Activated CD4-positive, alpha-beta T cell treated with anti-CD3 and anti-CD28 coated beads for 36 hours (primary cell): ENCODE results near the gene TBC1D20. TPM values are rescaled to one million over a fixed set of nuclear protein-coding genes. Genes with fewer than 3 reads are reported as not detected.

Experiments used
- ATAC-seq: fragments of 200-7000 bp; cut with Tn5 transposase; one replicate; pipeline ENCODE4 v1.10.0; 2021; ENCODE audit warnings: mild to moderate bottlenecking, moderate library complexity
- CTCF ChIA-PET: fragments of 350-600 bp; sonication (Branson Sonifier 250); formaldehyde crosslinking; loops from one replicate; lab custom pipeline; 2021; ENCODE audit warnings: antibody characterized with exemption; lab: Charles Lee
- POLR2A ChIA-PET: fragments of 350-600 bp; sonication (Branson Sonifier 250); formaldehyde crosslinking; loops from one replicate; lab custom pipeline; 2021; ENCODE audit warnings: antibody characterized with exemption, inconsistent platforms; lab: Charles Lee
- DNase-seq: peaks from one replicate; pipeline ENCODE4 v3.0.0-alpha.2; 2020
- H3K27ac Mint-ChIP-seq: one replicate; pipeline ENCODE4 v1.8.0; 2021; ENCODE audit warnings: mixed read lengths
- H3K27me3 Mint-ChIP-seq: one replicate; pipeline ENCODE4 v1.8.0; 2021; ENCODE audit warnings: mixed read lengths
- H3K36me3 Mint-ChIP-seq: one replicate; pipeline ENCODE4 v1.8.0; 2021; ENCODE audit warnings: low read depth, mixed read lengths
- H3K4me1 Mint-ChIP-seq: one replicate; pipeline ENCODE4 v1.8.0; 2021; ENCODE audit warnings: mixed read lengths
- H3K4me3 Mint-ChIP-seq: one replicate; pipeline ENCODE4 v1.8.0; 2021; ENCODE audit warnings: mild to moderate bottlenecking, moderate library complexity, mixed read lengths
- H3K9me3 Mint-ChIP-seq: one replicate; pipeline ENCODE4 v1.8.0; 2021; ENCODE audit warnings: low read depth, mixed read lengths
- intact Hi-C, 2 experiments: fragments of 100-400 bp; cut with DNase I in 1 of 2; cut with micrococcal nuclease in 1 of 2; formaldehyde crosslinking; loops; one replicate each; pipeline versions ENCODE4 v1.14.2 to v1.15.1; 2022 to 2024; cut with DNase I, micrococcal nuclease
- total RNA-seq, 2 experiments: library from RNA; stranded (reverse); gene quantifications; one replicate each; pipeline ENCODE4 v1.2.3, GENCODE V29; 2021

Gene TBC1D20
- total RNA-seq, 2 experiments from 2014 or later, result 20.9 to 25.2 TPM

- Mint-ChIP-seq H3K4me1 (peaks cover 16% of the 10 kb centered on the region), H3K9me3 (no peaks in the 10 kb centered on the region), H3K27me3 (no peaks in the 10 kb centered on the region), H3K27ac (peak overlapping the region; percentile 34), H3K4me3 (no peak overlapping the region), H3K36me3 (peaks cover 23% of the 10 kb centered on the region)
- ChIA-PET POLR2A (no interaction called here), CTCF (interaction anchor here (0.7 kb wide), 1 partner anchor 11 kb away, joined by 3 read pairs; no protein-coding TSS in a partner anchor)
- ATAC-seq, result no peak
- intact Hi-C loops, result no loop called here
- no peak for DNase-seq
Measured at GRCh38 chr20:474581-474980, 12.2 kb upstream of the TBC1D20 start.

- no peak for ATAC-seq
- peaks cover 4% of the 10 kb centered on the region for H3K9me3 Mint-ChIP-seq
- no peak for DNase-seq
- H3K36me3 Mint-ChIP-seq, result peaks cover 11% of the 10 kb centered on the region
- no peaks in the 10 kb centered on the region for H3K27me3 Mint-ChIP-seq
- H3K4me3 Mint-ChIP-seq, result no peak overlapping the region
- H3K4me1 Mint-ChIP-seq, result peaks cover 9% of the 10 kb centered on the region
- H3K27ac Mint-ChIP-seq, result no peak overlapping the region
- intact Hi-C loops, result no loop called here
- POLR2A ChIA-PET, result no interaction called here
- CTCF ChIA-PET, result interaction anchor here (1.4 to 1.5 kb wide), 2 partner anchors 10 to 110 kb away, joined by 3 to 4 read pairs; no protein-coding TSS in a partner anchor
Measured at GRCh38 chr20:472889-473292, 10.6 kb upstream of the TBC1D20 start.

GRCh38 chr20:472137-472846, 10.0 kb upstream of the TBC1D20 start:
- POLR2A ChIA-PET, result no interaction called here
- no peak for ATAC-seq
- Mint-ChIP-seq H3K27me3 (no peaks in the 10 kb centered on the region), H3K4me1 (peaks cover 9% of the 10 kb centered on the region), H3K4me3 (no peak overlapping the region), H3K36me3 (peaks cover 9% of the 10 kb centered on the region), H3K27ac (no peak overlapping the region), H3K9me3 (peaks cover 8% of the 10 kb centered on the region)
- DNase-seq, result no peak
- intact Hi-C loops, result no loop called here
- CTCF ChIA-PET, result interaction anchor here (1.4 to 1.5 kb wide), 2 partner anchors 11 to 110 kb away, joined by 3 to 4 read pairs; no protein-coding TSS in a partner anchor

GRCh38 chr20:469746-470490, 7.6 kb upstream of the TBC1D20 start:
- H3K9me3 Mint-ChIP-seq, result peaks cover 9% of the 10 kb centered on the region
- ChIA-PET CTCF (interaction anchor here (0.6 kb wide), 1 partner anchor 27 kb away, joined by 3 read pairs; no protein-coding TSS in a partner anchor), POLR2A (no interaction called here)
- DNase-seq (no peak), ATAC-seq (no peak)
- intact Hi-C loops, result no loop called here
- no peak overlapping the region for H3K27ac Mint-ChIP-seq
- no peaks in the 10 kb centered on the region for H3K27me3 Mint-ChIP-seq
- no peak overlapping the region for H3K4me3 Mint-ChIP-seq
- H3K36me3 Mint-ChIP-seq, result peaks cover 5% of the 10 kb centered on the region
- H3K4me1 Mint-ChIP-seq, result peaks cover 4% of the 10 kb centered on the region

GRCh38 chr20:467755-468154, 5.4 kb upstream of the TBC1D20 start:
- CTCF ChIA-PET, result interaction anchor here (0.7 kb wide), 1 partner anchor 121 kb away, joined by 3 read pairs; no protein-coding TSS in a partner anchor
- DNase-seq, result no peak
- POLR2A ChIA-PET, result no interaction called here

GRCh38 chr20:461254-462198, 807 bp downstream of the TBC1D20 start:
- H3K27me3 Mint-ChIP-seq, result no peaks in the 10 kb centered on the region
- H3K36me3 Mint-ChIP-seq, result peaks cover 17% of the 10 kb centered on the region
- CTCF ChIA-PET, result interaction anchor here (0.6 to 1.4 kb wide), 6 partner anchors 17 to 109 kb away, joined by 3 to 4 read pairs (median 3); partner anchors contain the start of gene RBCK1
- peak overlapping the region; percentile 95 for H3K4me3 Mint-ChIP-seq
- POLR2A ChIA-PET, result no interaction called here
- peaks cover 45% of the 10 kb centered on the region for H3K4me1 Mint-ChIP-seq
- intact Hi-C loops, result loop anchor here (1.0 to 2.0 kb wide), 9 partner anchors 17 to 192 kb away; partner anchors contain the start of genes RBCK1 (in 2 of the 2), CSNK2A1 (in 1 of the 2), SOX12 (in 1 of the 2) and SRXN1 (in 1 of the 2)
- DNase-seq (peak; percentile 72), ATAC-seq (peak; percentile 37)
- H3K9me3 Mint-ChIP-seq, result no peaks in the 10 kb centered on the region
- H3K27ac Mint-ChIP-seq, result peak overlapping the region; percentile 89

More at GRCh38 chr20:467755-468154, 5.4 kb upstream of the TBC1D20 start:
- no peak for ATAC-seq
- Mint-ChIP-seq H3K36me3 (no peaks in the 10 kb centered on the region), H3K9me3 (peaks cover 9% of the 10 kb centered on the region), H3K4me3 (no peak overlapping the region), H3K27me3 (no peaks in the 10 kb centered on the region), H3K27ac (no peak overlapping the region), H3K4me1 (peaks cover 6% of the 10 kb centered on the region)
- intact Hi-C loops, result no loop called here

GRCh38 chr20:460707-461106, 1.6 kb downstream of the TBC1D20 start:
- peak overlapping the region; percentile 33 for H3K27ac Mint-ChIP-seq
- no peaks in the 10 kb centered on the region for H3K27me3 Mint-ChIP-seq
- H3K4me3 Mint-ChIP-seq, result peak overlapping the region; percentile 95
- DNase-seq, result no peak
- no peak for ATAC-seq
- POLR2A ChIA-PET, result no interaction called here
- no peaks in the 10 kb centered on the region for H3K9me3 Mint-ChIP-seq
- H3K36me3 Mint-ChIP-seq, result peaks cover 18% of the 10 kb centered on the region
- intact Hi-C loops, result no loop called here
- peaks cover 49% of the 10 kb centered on the region for H3K4me1 Mint-ChIP-seq
- CTCF ChIA-PET, result interaction anchor here (0.6 to 1.5 kb wide), 3 partner anchors 16 to 108 kb away, joined by 3 to 6 read pairs (median 3); no protein-coding TSS in a partner anchor

GRCh38 chr20:460180-460579, 2.2 kb downstream of the TBC1D20 start:
- H3K9me3 Mint-ChIP-seq, result no peaks in the 10 kb centered on the region
- H3K4me3 Mint-ChIP-seq, result peak overlapping the region; percentile 95
- H3K27ac Mint-ChIP-seq, result peak overlapping the region; percentile 33
- peaks cover 49% of the 10 kb centered on the region for H3K4me1 Mint-ChIP-seq
- DNase-seq (no peak), ATAC-seq (no peak)
- H3K27me3 Mint-ChIP-seq, result no peaks in the 10 kb centered on the region
- ChIA-PET CTCF (interaction anchor here (1.0 to 1.5 kb wide), 3 partner anchors 15 to 18 kb away, joined by 3 to 6 read pairs (median 3); no protein-coding TSS in a partner anchor), POLR2A (interaction anchor here (0.7 kb wide), 1 partner anchor 873 kb away, joined by 6 read pairs; no protein-coding TSS in a partner anchor)
- intact Hi-C loops, result no loop called here
- H3K36me3 Mint-ChIP-seq, result peaks cover 18% of the 10 kb centered on the region

DNA sequence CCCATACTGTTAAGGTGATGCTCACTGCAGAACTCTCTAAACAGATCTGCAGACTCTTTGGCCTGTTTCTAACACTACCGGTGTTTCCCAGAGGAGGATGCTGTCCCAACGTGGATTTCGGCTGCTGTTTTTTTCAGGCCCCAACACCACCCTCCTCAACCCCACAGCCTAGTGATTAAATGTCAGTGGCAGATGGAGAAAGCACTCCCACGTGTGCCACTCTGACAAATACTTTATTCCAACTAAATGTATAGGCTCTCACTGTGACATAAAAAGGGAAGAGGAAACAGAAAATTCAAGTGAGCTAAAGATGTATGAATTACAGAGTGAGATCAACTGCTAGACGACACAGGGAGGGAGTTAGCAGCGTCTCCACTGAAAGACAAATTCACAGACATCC, 3.6 kb downstream of the TBC1D20 start:
- ChIA-PET CTCF (interaction anchor here (1.5 kb wide), 1 partner anchor 17 kb away, joined by 3 read pairs; no protein-coding TSS in a partner anchor), POLR2A (no interaction called here)
- Mint-ChIP-seq H3K36me3 (peaks cover 18% of the 10 kb centered on the region), H3K4me1 (peaks cover 51% of the 10 kb centered on the region), H3K27ac (no peak overlapping the region), H3K27me3 (no peaks in the 10 kb centered on the region), H3K9me3 (no peaks in the 10 kb centered on the region), H3K4me3 (no peak overlapping the region)
- no peak for DNase-seq
- ATAC-seq, result no peak
- intact Hi-C loops, result no loop called here

GRCh38 chr20:454951-455350, 7.4 kb downstream of the TBC1D20 start:
- ATAC-seq, result no peak
- no peak for DNase-seq
- CTCF ChIA-PET, result no interaction called here
- H3K27me3 Mint-ChIP-seq, result no peaks in the 10 kb centered on the region
- POLR2A ChIA-PET, result no interaction called here
- no peaks in the 10 kb centered on the region for H3K9me3 Mint-ChIP-seq
- H3K27ac Mint-ChIP-seq, result no peak overlapping the region
- H3K4me3 Mint-ChIP-seq, result no peak overlapping the region
- intact Hi-C loops, result no loop called here
- H3K36me3 Mint-ChIP-seq, result peaks cover 10% of the 10 kb centered on the region
- peaks cover 42% of the 10 kb centered on the region for H3K4me1 Mint-ChIP-seq
